Mesenchymal stem cell (in vitro differentiated cells and primary cell): ENCODE measurements around the gene CCDC136. TPM values are rescaled to one million over a fixed set of nuclear protein-coding genes. Genes with fewer than 3 reads are reported as not detected.

Experiments used
- DNase-seq: peaks from one replicate; pipeline ENCODE4 v3.0.0-alpha.2; 2013
- H2AFZ ChIP-seq: one replicate; pipeline ENCODE4 v1.6.1; 2013; ENCODE audit warnings: low read depth, mild to moderate bottlenecking, control low read depth, inconsistent platforms, low read length, moderate library complexity
- H2AK5ac ChIP-seq: 2 replicates; pipeline ENCODE4 v1.6.1; 2013; ENCODE audit warnings: low read length, moderate library complexity, mild to moderate bottlenecking, inconsistent platforms; ENCODE audit not compliant: severe bottlenecking
- H2BK120ac ChIP-seq: one replicate; pipeline ENCODE4 v1.6.1; 2013; ENCODE audit warnings: low read depth, mild to moderate bottlenecking, inconsistent platforms, low read length, moderate library complexity
- H2BK12ac ChIP-seq, 2 experiments: one replicate each; pipeline ENCODE4 v1.6.1; 2013; ENCODE audit warnings: inconsistent platforms in 2 of 2, low read length in 2 of 2, mild to moderate bottlenecking in 2 of 2, moderate library complexity in 2 of 2, control low read depth in 1 of 2
- H2BK15ac ChIP-seq: one replicate; pipeline ENCODE4 v1.6.1; 2013; ENCODE audit warnings: mild to moderate bottlenecking, low read depth, inconsistent platforms; ENCODE audit not compliant: poor library complexity, severe bottlenecking
- H2BK5ac ChIP-seq: 2 replicates; pipeline ENCODE4 v1.6.1; 2013; ENCODE audit warnings: low read depth, mild to moderate bottlenecking, low read length, control low read depth, inconsistent platforms; ENCODE audit not compliant: poor library complexity, severe bottlenecking
- H3K14ac ChIP-seq, 2 experiments: one replicate each; pipeline ENCODE4 v1.6.1; 2013; ENCODE audit warnings: inconsistent platforms in 2 of 2, low read length in 2 of 2, control low read depth in 1 of 2, mild to moderate bottlenecking in 1 of 2, moderate library complexity in 1 of 2
- H3K18ac ChIP-seq, 2 experiments: one replicate each; pipeline ENCODE4 v1.6.1; 2013; ENCODE audit warnings: inconsistent platforms in 2 of 2, low read length in 2 of 2, control low read depth in 1 of 2, low read depth in 1 of 2, mild to moderate bottlenecking in 1 of 2
- H3K23ac ChIP-seq, 2 experiments: one replicate each; pipeline ENCODE4 v1.6.1; 2013; ENCODE audit warnings: inconsistent platforms in 2 of 2, low read length in 2 of 2, mild to moderate bottlenecking in 2 of 2, moderate library complexity in 2 of 2, control low read depth in 1 of 2
- H3K27ac ChIP-seq: 2 replicates; pipeline ENCODE4 v1.5.1; 2013; ENCODE audit warnings: mild to moderate bottlenecking, moderate library complexity, low read length, control low read depth, inconsistent platforms; ENCODE audit not compliant: poor library complexity, severe bottlenecking
- H3K27me3 ChIP-seq, 2 experiments: 2 replicates each; pipeline versions ENCODE4 v1.6.1 to v1.7.0; 2013; ENCODE audit warnings: low read length in 2 of 2, mild to moderate bottlenecking in 2 of 2, moderate library complexity in 2 of 2, control low read depth in 1 of 2, inconsistent platforms in 1 of 2; ENCODE audit not compliant: control insufficient read depth in 1 of 2, insufficient read depth in 1 of 2
- H3K36me3 ChIP-seq, 2 experiments: 2 replicates each; pipeline versions ENCODE4 v1.6.1 to v1.7.0; 2013; ENCODE audit warnings: low read length in 2 of 2, control low read depth in 1 of 2, inconsistent platforms in 1 of 2, low read depth in 1 of 2, mild to moderate bottlenecking in 1 of 2; ENCODE audit not compliant: insufficient read depth in 2 of 2, control insufficient read depth in 1 of 2
- H3K4ac ChIP-seq, 2 experiments: one replicate each; pipeline ENCODE4 v1.6.1; 2013; ENCODE audit warnings: inconsistent platforms in 2 of 2, low read length in 2 of 2, mild to moderate bottlenecking in 2 of 2, moderate library complexity in 2 of 2, control low read depth in 1 of 2, low read depth in 1 of 2
- H3K4me1 ChIP-seq: 2 replicates; pipeline ENCODE4 v1.6.1; 2013; ENCODE audit warnings: low read depth, low read length, control low read depth; ENCODE audit not compliant: control insufficient read depth, insufficient read depth
- H3K4me2 ChIP-seq: 2 replicates; pipeline ENCODE4 v1.6.1; 2013; ENCODE audit warnings: low read length, mild to moderate bottlenecking, inconsistent platforms; ENCODE audit not compliant: poor library complexity, severe bottlenecking
- H3K4me3 ChIP-seq, 2 experiments: 2 replicates each; pipeline versions ENCODE4 v1.5.1 to v1.7.0; 2013; ENCODE audit warnings: low read length in 2 of 2, mild to moderate bottlenecking in 2 of 2, control low read depth in 1 of 2, low read depth in 1 of 2; ENCODE audit not compliant: insufficient read depth in 1 of 2
- H3K79me1 ChIP-seq: replicated peaks from 2 replicates; pipeline ENCODE4 v1.6.1; 2013; ENCODE audit warnings: mild to moderate bottlenecking, control low read depth, low read length, inconsistent platforms; ENCODE audit not compliant: poor library complexity, severe bottlenecking
- H3K9ac ChIP-seq: 2 replicates; pipeline ENCODE4 v1.7.0; 2013; ENCODE audit warnings: mild to moderate bottlenecking, low read length, moderate library complexity
- H3K9me3 ChIP-seq: 2 replicates; pipeline ENCODE4 v1.7.0; 2013; ENCODE audit warnings: mild to moderate bottlenecking, low read length; ENCODE audit not compliant: control insufficient read depth
- H4K8ac ChIP-seq: one replicate; pipeline ENCODE4 v1.6.1; 2013; ENCODE audit warnings: inconsistent platforms, mild to moderate bottlenecking, low read length, moderate library complexity
- H4K91ac ChIP-seq: one replicate; pipeline ENCODE4 v1.6.1; 2013; ENCODE audit warnings: mild to moderate bottlenecking, low read length, inconsistent platforms
- WGBS: methylation state at CpG from one replicate; pipeline ENCODE4 v1.1.7; 2013; ENCODE audit warnings: mixed read lengths; 5-methylcytosine and 5-hydroxymethylcytosine counted together
- small RNA-seq: library from polyadenylated mRNA; stranded (forward); fragments of <200 nt; extraction: miRNeasy Mini kit (QIAGEN cat#:217004); gene quantifications from one replicate; pipeline ENCODE3, GENCODE V24; 2013; ENCODE audit warnings: low read depth

CCDC136 gene

GRCh38 chr7:128869138-128869943 is 77.6 kb downstream of the CCDC136 start:
- Histone ChIP-seq H2AFZ (peak overlapping the region; percentile 33), H2BK5ac (no peak overlapping the region), H3K4ac (no peak overlapping the region), H4K8ac (no peak overlapping the region), H2BK12ac (no peak overlapping the region), H3K4me1 (peaks cover 24% of the 10 kb centered on the region), H3K4me3 (peak overlapping the region; percentile 51 to 68), H3K4me2 (peak overlapping the region; percentile 99), H2BK120ac (no peak overlapping the region), H4K91ac (no peak overlapping the region), H3K23ac (peak overlapping the region in 1 of 2 experiments; percentile 10), H3K18ac (no peak overlapping the region), H2BK15ac (peak overlapping the region; percentile 12), H3K79me1 (peaks cover 14% of the 10 kb centered on the region), H3K14ac (no peak overlapping the region), H3K9me3 (no peaks in the 10 kb centered on the region), H3K9ac (peak overlapping the region; percentile 58), H2AK5ac (no peak overlapping the region), H3K36me3 (peaks cover 22 to 26% of the 10 kb centered on the region in 2 experiments), H3K27ac (no peak overlapping the region), H3K27me3 (peaks cover 26 to 38% of the 10 kb centered on the region in 2 experiments)
- peak; percentile 38 for DNase-seq
- 2% methylated on average over 74 of the region's 86 CpGs for WGBS

DNA sequence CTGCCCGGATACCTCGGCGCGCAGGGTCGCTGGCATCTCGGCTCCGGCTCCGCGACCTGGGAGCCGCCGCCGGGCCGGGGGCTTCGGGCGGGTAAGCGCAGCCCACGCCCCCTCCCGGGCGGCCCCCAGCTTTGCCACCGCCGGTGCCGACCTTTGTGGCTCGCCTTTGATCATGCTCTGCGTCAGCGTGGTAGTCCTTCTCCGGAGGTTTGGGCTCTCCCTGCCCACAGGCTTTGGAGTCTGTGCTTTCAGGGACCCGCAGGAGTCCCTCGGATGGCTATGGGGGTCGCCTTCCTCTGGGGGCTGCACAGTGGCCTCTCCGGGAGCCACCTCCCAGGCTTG is 78.1 kb downstream of the CCDC136 start:
- Histone ChIP-seq H3K4ac (no peak overlapping the region), H2AFZ (no peak overlapping the region), H2BK12ac (no peak overlapping the region), H3K27me3 (peaks cover 26 to 44% of the 10 kb centered on the region in 2 experiments), H3K4me3 (peak overlapping the region; percentile 51 to 68), H3K18ac (no peak overlapping the region), H3K14ac (no peak overlapping the region), H2BK5ac (no peak overlapping the region), H3K79me1 (peaks cover 12% of the 10 kb centered on the region), H3K4me1 (peaks cover 24% of the 10 kb centered on the region), H3K36me3 (peaks cover 20 to 22% of the 10 kb centered on the region in 2 experiments), H3K23ac (no peak overlapping the region), H2BK15ac (no peak overlapping the region), H3K9me3 (no peaks in the 10 kb centered on the region), H3K27ac (no peak overlapping the region), H3K9ac (peak overlapping the region; percentile 58), H4K8ac (no peak overlapping the region), H4K91ac (no peak overlapping the region), H2BK120ac (no peak overlapping the region), H2AK5ac (no peak overlapping the region), H3K4me2 (peak overlapping the region; percentile 99)
- DNase-seq, result no peak
- WGBS, result 5% methylated on average over 30 of the region's 30 CpGs

GRCh38 chr7:128871050-128871449 is 79.3 kb downstream of the CCDC136 start:
- no peak overlapping the region for H2BK12ac ChIP-seq
- no peak overlapping the region for H2BK5ac ChIP-seq
- peaks cover 8% of the 10 kb centered on the region for H3K79me1 ChIP-seq
- H3K4me2 ChIP-seq, result no peak overlapping the region
- no peak overlapping the region for H4K91ac ChIP-seq
- no peak overlapping the region for H3K23ac ChIP-seq
- peaks cover 26 to 52% of the 10 kb centered on the region in 2 experiments for H3K27me3 ChIP-seq
- H3K9me3 ChIP-seq, result no peaks in the 10 kb centered on the region
- peaks cover 9 to 11% of the 10 kb centered on the region in 2 experiments for H3K36me3 ChIP-seq
- no peak overlapping the region for H3K27ac ChIP-seq
- no peak overlapping the region for H3K18ac ChIP-seq
- H4K8ac ChIP-seq, result no peak overlapping the region
- no peak overlapping the region for H3K4ac ChIP-seq
- H2BK15ac ChIP-seq, result no peak overlapping the region
- H3K4me3 ChIP-seq, result no peak overlapping the region
- H2AK5ac ChIP-seq, result no peak overlapping the region
- H3K14ac ChIP-seq, result no peak overlapping the region
- H2AFZ ChIP-seq, result no peak overlapping the region
- peaks cover 24% of the 10 kb centered on the region for H3K4me1 ChIP-seq
- DNase-seq, result no peak
- no peak overlapping the region for H3K9ac ChIP-seq
- no peak overlapping the region for H2BK120ac ChIP-seq
- 95% methylated on average over 5 of the region's 5 CpGs for WGBS

Small RNAs within 50 kb of the gene (small RNA-seq; reads per million reads assigned to genes)
- not detected for gene RN7SL81P
